Neural cell (in vitro differentiated cells): ENCODE data around the gene KRTAP10-9. TPM values are rescaled to one million over a fixed set of nuclear protein-coding genes. Genes with fewer than 3 reads are reported as not detected.

ENCODE experiments used
- H2AFZ ChIP-seq: fragments of 200-600, 300-800 bp; sonication (generic), shearing (Covaris generic); 2 replicates; pipeline ENCODE4 v1.6.0; 2014; ENCODE audit warnings: low read depth, mild to moderate bottlenecking, antibody characterized with exemption, low read length, moderate library complexity
- H3F3A ChIP-seq: fragments of 200-600 bp; shearing (Covaris generic); 2 replicates; pipeline ENCODE4 v1.6.1; 2016; ENCODE audit warnings: mild to moderate bottlenecking, moderate library complexity, mixed read lengths, antibody characterized with exemption, low read length; ENCODE audit not compliant: insufficient read depth, poor library complexity, severe bottlenecking
- H3K27ac ChIP-seq: fragments of 200-600, 300-800 bp; sonication (generic), shearing (Covaris generic); 2 replicates; pipeline ENCODE4 v1.5.1; 2014; ENCODE audit warnings: mild to moderate bottlenecking, low read length, moderate library complexity
- H3K27me3 ChIP-seq: fragments of 300-800, 200-600 bp; sonication (generic), shearing (Covaris generic); 2 replicates; pipeline ENCODE4 v1.6.0; 2014; ENCODE audit warnings: mild to moderate bottlenecking, low read depth, low read length, moderate library complexity; ENCODE audit not compliant: insufficient read depth
- H3K36me3 ChIP-seq: fragments of 300-800, 200-600 bp; sonication (generic), shearing (Covaris generic); 2 replicates; pipeline ENCODE4 v1.5.1; 2014; ENCODE audit warnings: mild to moderate bottlenecking, antibody characterized with exemption, low read length, moderate library complexity; ENCODE audit not compliant: insufficient read depth
- H3K4me2 ChIP-seq: fragments of 300-800, 200-600 bp; sonication (generic), shearing (Covaris generic); 2 replicates; pipeline ENCODE4 v1.6.0; 2014; ENCODE audit warnings: mild to moderate bottlenecking, low read length
- H3K4me3 ChIP-seq: fragments of 300-800, 200-600 bp; sonication (generic), shearing (Covaris generic); 2 replicates; pipeline ENCODE4 v1.5.1; 2014; ENCODE audit warnings: mild to moderate bottlenecking, low read length, moderate library complexity
- H3K79me2 ChIP-seq: fragments of 200-600 bp; shearing (Covaris generic); replicated peaks from 2 replicates; pipeline ENCODE4 v1.6.0; 2014; ENCODE audit warnings: mild to moderate bottlenecking, low read length, moderate library complexity; ENCODE audit not compliant: insufficient read depth
- H3K9ac ChIP-seq: fragments of 300-800, 200-600 bp; sonication (generic), shearing (Covaris generic); 2 replicates; pipeline ENCODE4 v1.6.1; 2016; ENCODE audit warnings: mild to moderate bottlenecking, low read length, mixed read lengths
- H3K9me2 ChIP-seq: fragments of 200-600 bp; shearing (Covaris generic); 2 replicates; pipeline ENCODE4 v1.6.1; 2016; ENCODE audit warnings: mild to moderate bottlenecking, low read length, mixed read lengths; ENCODE audit not compliant: insufficient read depth
- H3K9me3 ChIP-seq: fragments of 200-600, 300-800 bp; sonication (generic), shearing (Covaris generic); 2 replicates; pipeline ENCODE4 v1.6.1; 2016; ENCODE audit warnings: mild to moderate bottlenecking, mixed run types, low read length, moderate library complexity, mixed read lengths
- H4K20me1 ChIP-seq: fragments of 200-600 bp; shearing (Covaris generic); 2 replicates; pipeline ENCODE4 v1.6.1; 2016; ENCODE audit warnings: mild to moderate bottlenecking, mixed run types; ENCODE audit not compliant: insufficient read depth
- CTCF ChIP-seq: fragments of 450-650 bp; IDR thresholded peaks from 2 replicates; pipeline ENCODE4 v1.5.1; 2014; ENCODE audit warnings: antibody characterized with exemption, mild to moderate bottlenecking, moderate library complexity; ENCODE audit not compliant: poor library complexity, severe bottlenecking
- EP300 ChIP-seq: fragments of 450-650 bp; conservative IDR thresholded peaks from 2 replicates; pipeline ENCODE4 v1.6.1; 2014; ENCODE audit warnings: antibody characterized with exemption, mild to moderate bottlenecking, moderate library complexity; ENCODE audit not compliant: poor library complexity, severe bottlenecking
- EZH2 ChIP-seq: fragments of 200-600, 300-800 bp; shearing (Covaris generic), sonication (generic); IDR thresholded peaks from 2 replicates; pipeline ENCODE4 v1.6.1; 2014; ENCODE audit warnings: antibody characterized with exemption, low read length, borderline replicate concordance, mild to moderate bottlenecking; ENCODE audit not compliant: insufficient read depth, poor library complexity, severe bottlenecking
- MXI1 ChIP-seq: fragments of 450-650 bp; conservative IDR thresholded peaks from 2 replicates; pipeline ENCODE4 v1.6.1; 2014; ENCODE audit warnings: antibody characterized with exemption, mild to moderate bottlenecking; ENCODE audit not compliant: poor library complexity, severe bottlenecking
- POLR2AphosphoS5 ChIP-seq: IDR thresholded peaks from 2 replicates; pipeline ENCODE4 v1.6.1; 2012
- RAD21 ChIP-seq: fragments of 450-650 bp; conservative IDR thresholded peaks from 2 replicates; pipeline ENCODE4 v1.6.1; 2014; ENCODE audit warnings: antibody characterized with exemption, mild to moderate bottlenecking, moderate library complexity
- REST ChIP-seq: IDR thresholded peaks from 2 replicates; pipeline ENCODE4 v1.6.1; 2012; ENCODE audit warnings: borderline replicate concordance
- SMC3 ChIP-seq: fragments of 450-650 bp; conservative IDR thresholded peaks from 2 replicates; pipeline ENCODE4 v1.6.1; 2014; ENCODE audit warnings: antibody characterized with exemption, mild to moderate bottlenecking, moderate library complexity; ENCODE audit not compliant: poor library complexity
- TAF1 ChIP-seq: IDR thresholded peaks from 2 replicates; pipeline ENCODE4 v1.6.1; 2012; ENCODE audit warnings: low read depth
- polyA plus RNA-seq: library from polyadenylated mRNA; depleted of rRNA; stranded (reverse); fragments of >200 nt; gene quantifications from 2 replicates; pipeline ENCODE4 v1.2.3, GENCODE V29; 2014

The KRTAP10-9 gene
- polyA plus RNA-seq, 1 donor from 2014 or later: not detected

- no peak overlapping the region for H3K4me3 ChIP-seq
- H3F3A ChIP-seq: no peaks in the 10 kb centered on the region
- H3K9me2 ChIP-seq: no peaks in the 10 kb centered on the region
- H3K27ac ChIP-seq: no peak overlapping the region
- no peaks in the 10 kb centered on the region for H3K27me3 ChIP-seq
- no peak overlapping the region for H3K4me2 ChIP-seq
- H3K36me3 ChIP-seq: no peaks in the 10 kb centered on the region
- no peaks in the 10 kb centered on the region for H3K79me2 ChIP-seq
- no peak overlapping the region for H3K9ac ChIP-seq
- no peak overlapping the region for H2AFZ ChIP-seq
- H3K9me3 ChIP-seq: no peaks in the 10 kb centered on the region
- TF ChIP-seq POLR2AphosphoS5: no peak
- no peak for TF ChIP-seq SMC3
- TF ChIP-seq RAD21: no peak
- TF ChIP-seq REST: no peak
- no peak for TF ChIP-seq EZH2
- no peak for TF ChIP-seq TAF1
- TF ChIP-seq MXI1: no peak
- no peak for TF ChIP-seq EP300
- TF ChIP-seq CTCF: no peak
- H4K20me1 ChIP-seq: no peaks in the 10 kb centered on the region
Observed at GRCh38 chr21:44596068-44596725, 30.7 kb upstream of the KRTAP10-9 start.

GRCh38 chr21:44598061-44598460, 28.8 kb upstream of the KRTAP10-9 start:
- H3K79me2 ChIP-seq: no peaks in the 10 kb centered on the region
- no peak overlapping the region for H3K27ac ChIP-seq
- H3K9ac ChIP-seq: no peak overlapping the region
- no peak overlapping the region for H3K4me3 ChIP-seq
- H2AFZ ChIP-seq: no peak overlapping the region
- TF ChIP-seq REST: no peak
- TF ChIP-seq EP300: no peak
- no peak for TF ChIP-seq MXI1
- TF ChIP-seq POLR2AphosphoS5: no peak
- no peak for TF ChIP-seq TAF1
- no peak for TF ChIP-seq SMC3
- no peak for TF ChIP-seq CTCF
- no peak for TF ChIP-seq RAD21
- TF ChIP-seq EZH2: no peak
- H4K20me1 ChIP-seq: no peaks in the 10 kb centered on the region
- no peaks in the 10 kb centered on the region for H3K9me3 ChIP-seq
- no peak overlapping the region for H3K4me2 ChIP-seq
- no peaks in the 10 kb centered on the region for H3F3A ChIP-seq
- H3K27me3 ChIP-seq: no peaks in the 10 kb centered on the region
- H3K9me2 ChIP-seq: no peaks in the 10 kb centered on the region
- H3K36me3 ChIP-seq: no peaks in the 10 kb centered on the region
